SK-N-SH treated with all-trans-retinoic acid at 6 μM for 48 hours (cell line): ENCODE results near the gene MRPL38.
A peak's percentile ranks its signal among the peaks of the same experiment; 100 is the strongest.
"Not testable (repeated sequence)": the region's sequence is repeated elsewhere in the genome, so short reads cannot be mapped to it uniquely, and the experiment has no call there.

ENCODE experiments used
- ATAC-seq: fragments of 200-7000 bp; cut with Tn5 transposase; 3 replicates; pipeline ENCODE4 v1.9.1; 2020; ENCODE audit warnings: mild to moderate bottlenecking, moderate library complexity
- ARNTL ChIP-seq: fragments of 450-650 bp; formaldehyde crosslinking; IDR thresholded peaks from 2 replicates; pipeline ENCODE4 v1.5.0; 2020; ENCODE audit warnings: low read depth, mild to moderate bottlenecking, moderate library complexity, borderline replicate concordance
- BACH2 ChIP-seq: fragments of 250-450 bp; sonication (Bioruptor Pico); IDR thresholded peaks from 2 replicates; pipeline ENCODE4 v1.9.0; 2021; ENCODE audit warnings: mild to moderate bottlenecking, borderline replicate concordance
- CSDC2 ChIP-seq: fragments of 250-450 bp; sonication (Bioruptor Pico); IDR thresholded peaks from 2 replicates; pipeline ENCODE4 v1.5.0; 2020; ENCODE audit warnings: mild to moderate bottlenecking, moderate library complexity
- ESRRG ChIP-seq: fragments of 250-450 bp; sonication (Bioruptor Pico); IDR thresholded peaks from 2 replicates; pipeline ENCODE4 v1.6.1; 2021; ENCODE audit warnings: mild to moderate bottlenecking
- GLIS3 ChIP-seq: fragments of 250-450 bp; sonication (Bioruptor Pico); IDR thresholded peaks from 2 replicates; pipeline ENCODE4 v1.5.0; 2020; ENCODE audit warnings: mild to moderate bottlenecking, moderate library complexity
- ISL1 ChIP-seq: fragments of 250-450 bp; sonication (Bioruptor Pico); IDR thresholded peaks from 2 replicates; pipeline ENCODE4 v2.1.2; 2022; ENCODE audit warnings: mild to moderate bottlenecking, moderate library complexity
- OSR1 ChIP-seq: fragments of 250-450 bp; sonication (Bioruptor Pico); IDR thresholded peaks from 2 replicates; pipeline ENCODE4 v1.8.0; 2022; ENCODE audit warnings: moderate library complexity, mild to moderate bottlenecking, inconsistent platforms
- PPARA ChIP-seq: fragments of 250-450 bp; sonication (Bioruptor Pico); IDR thresholded peaks from 2 replicates; pipeline ENCODE4 v1.5.0; 2020; ENCODE audit warnings: mild to moderate bottlenecking, borderline replicate concordance
- RARB ChIP-seq: fragments of 250-450 bp; sonication (Bioruptor Pico); IDR thresholded peaks from 2 replicates; pipeline ENCODE4 v1.8.0; 2021; ENCODE audit warnings: mild to moderate bottlenecking, moderate library complexity
- SNAI2 ChIP-seq: fragments of 250-450 bp; sonication (Bioruptor Pico); IDR thresholded peaks from 2 replicates; pipeline ENCODE4 v1.5.0; 2020; ENCODE audit warnings: mild to moderate bottlenecking, moderate library complexity
- TCF4 ChIP-seq: fragments of 250-450 bp; sonication (Bioruptor Pico); IDR thresholded peaks from 2 replicates; pipeline ENCODE4 v1.8.0; 2021; ENCODE audit warnings: mild to moderate bottlenecking, moderate library complexity, borderline replicate concordance
- TOX ChIP-seq: fragments of 250-450 bp; sonication (Bioruptor Pico); IDR thresholded peaks from 2 replicates; pipeline ENCODE4 v1.8.0; 2021; ENCODE audit warnings: mild to moderate bottlenecking, moderate library complexity, borderline replicate concordance
- ZC3H10 ChIP-seq: fragments of 250-450 bp; sonication (Bioruptor Pico); IDR thresholded peaks from 2 replicates; pipeline ENCODE4 v1.5.1; 2021; ENCODE audit warnings: mild to moderate bottlenecking, moderate library complexity
- ZFP3 ChIP-seq: fragments of 250-450 bp; sonication (Bioruptor Pico); IDR thresholded peaks from 2 replicates; pipeline ENCODE4 v1.5.0; 2020; ENCODE audit warnings: mild to moderate bottlenecking, moderate library complexity
- ZFP30 ChIP-seq: fragments of 450-650 bp; formaldehyde crosslinking; IDR thresholded peaks from 2 replicates; pipeline ENCODE4 v1.5.0; 2022; ENCODE audit warnings: mild to moderate bottlenecking, moderate library complexity
- ZNF565 ChIP-seq: fragments of 450-650 bp; formaldehyde crosslinking; conservative IDR thresholded peaks from 2 replicates; pipeline ENCODE4 v1.5.0; 2020; ENCODE audit warnings: low read depth, mild to moderate bottlenecking, moderate library complexity
- ZNF70 ChIP-seq: fragments of 450-650 bp; formaldehyde crosslinking; IDR thresholded peaks from 2 replicates; pipeline ENCODE4 v1.5.0; 2020; ENCODE audit warnings: mild to moderate bottlenecking, moderate library complexity
- ZNF8 ChIP-seq: fragments of 450-650 bp; formaldehyde crosslinking; IDR thresholded peaks from 2 replicates; pipeline ENCODE4 v1.5.0; 2020; ENCODE audit warnings: mild to moderate bottlenecking, moderate library complexity
- TF ChIP-seq, protein P1 (sequence below): fragments of 250-450 bp; sonication (Bioruptor Pico); IDR thresholded peaks from 2 replicates; pipeline ENCODE4 v1.8.0; 2020; ENCODE audit warnings: mild to moderate bottlenecking, moderate library complexity, borderline replicate concordance
- TF ChIP-seq, protein P2 (sequence below): fragments of 250-450 bp; sonication (Bioruptor Pico); IDR thresholded peaks from 2 replicates; pipeline ENCODE4 v1.5.1; 2021; ENCODE audit warnings: mild to moderate bottlenecking, moderate library complexity
- TF ChIP-seq, protein P3 (sequence below): fragments of 250-450 bp; sonication (Bioruptor Pico); IDR thresholded peaks from 2 replicates; pipeline ENCODE4 v1.5.1; 2020; ENCODE audit warnings: low read depth, mild to moderate bottlenecking, moderate library complexity

The MRPL38 gene

DNA sequence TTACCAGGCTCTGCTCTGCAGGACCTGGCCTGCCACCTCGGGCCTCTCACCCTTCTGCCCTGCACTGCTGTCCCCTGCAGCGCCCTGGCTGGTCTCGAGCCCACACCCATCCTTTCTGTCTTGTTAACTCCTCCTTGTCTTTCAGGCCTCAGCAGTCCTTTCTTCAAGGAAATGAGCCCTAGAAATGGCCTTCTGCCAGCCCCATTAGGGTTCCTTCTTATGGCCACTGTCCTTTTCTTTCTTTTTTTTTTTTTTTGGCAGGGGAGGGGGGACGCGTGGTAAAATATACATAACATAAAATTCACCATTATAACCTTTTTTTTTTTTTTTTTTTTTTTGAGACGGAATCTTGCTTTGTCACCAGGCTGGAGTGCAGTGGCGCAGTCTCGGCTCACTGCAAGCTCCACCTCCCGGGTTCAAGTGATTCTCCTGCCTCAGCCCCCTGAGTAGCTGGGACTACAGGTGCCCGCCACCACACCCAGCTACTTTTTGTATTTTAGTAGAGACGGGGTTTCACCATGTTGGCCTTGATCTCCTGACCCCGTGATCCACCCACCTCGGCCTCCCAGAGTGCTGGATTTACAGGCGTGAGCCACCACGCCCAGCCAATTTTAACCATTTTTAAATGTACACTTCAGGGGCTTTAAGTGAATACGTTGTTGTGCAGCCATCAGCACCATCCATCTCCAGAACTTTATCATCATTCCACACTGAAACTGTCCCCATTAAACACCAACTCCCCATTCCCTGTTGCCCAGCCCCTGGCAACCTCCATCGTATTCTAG, 39.1 kb downstream of the MRPL38 start:
- ATAC-seq = not testable (repeated sequence)

DNA sequence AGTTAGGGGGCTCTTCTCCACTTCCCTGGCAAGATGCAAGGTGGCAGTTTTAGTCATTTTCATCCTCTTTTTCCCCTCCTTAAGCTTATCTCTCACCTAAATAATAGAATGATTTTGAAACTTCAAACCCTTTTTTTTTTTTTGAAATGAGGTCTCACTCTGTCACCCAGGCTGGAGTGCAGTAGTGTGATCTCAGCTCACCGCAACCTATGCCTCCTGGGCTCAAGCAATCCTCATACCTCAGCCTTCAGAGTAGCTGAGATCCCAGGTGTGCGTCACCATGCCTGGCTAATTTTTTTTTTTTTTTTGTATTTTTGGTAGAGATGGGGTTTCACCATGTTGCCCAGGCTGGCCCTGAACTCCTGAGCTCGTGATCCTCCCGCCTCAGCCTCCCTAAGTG, 39.8 kb downstream of the MRPL38 start:
- ATAC-seq = not testable (repeated sequence)

DNA sequence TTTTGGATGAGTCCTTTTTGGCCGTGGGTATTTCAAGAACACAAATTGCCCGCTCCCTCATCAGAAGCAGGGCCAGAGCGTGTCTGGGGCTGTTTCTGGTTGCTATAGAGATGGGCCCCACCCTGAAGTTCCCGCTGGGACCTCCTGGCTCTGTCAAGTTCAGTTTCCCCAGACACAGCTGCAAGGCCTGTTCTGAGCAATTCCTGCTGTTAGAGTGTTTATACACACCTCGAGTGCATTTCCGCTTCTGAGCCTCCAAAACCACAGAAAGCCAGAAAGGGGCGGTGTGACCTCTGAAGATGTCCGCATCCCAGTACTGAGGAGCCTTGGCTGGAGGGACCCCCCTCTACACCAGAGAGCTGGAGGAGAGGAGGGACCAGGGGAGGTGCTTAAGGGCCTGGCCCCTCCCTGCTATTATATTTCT, 40.2 kb downstream of the MRPL38 start:
- TF ChIP-seq RARB (CRISPR knock-in tag) (no peak), BACH2 (no peak), TOX (CRISPR knock-in tag) (no peak), OSR1 (no peak), GLIS3 (no peak), ESRRG (CRISPR knock-in tag) (no peak), ZNF565 (no peak), SNAI2 (no peak), TCF4 (CRISPR knock-in tag) (no peak), ISL1 (CRISPR knock-in tag) (no peak)
- TF ChIP-seq, protein P1, sequence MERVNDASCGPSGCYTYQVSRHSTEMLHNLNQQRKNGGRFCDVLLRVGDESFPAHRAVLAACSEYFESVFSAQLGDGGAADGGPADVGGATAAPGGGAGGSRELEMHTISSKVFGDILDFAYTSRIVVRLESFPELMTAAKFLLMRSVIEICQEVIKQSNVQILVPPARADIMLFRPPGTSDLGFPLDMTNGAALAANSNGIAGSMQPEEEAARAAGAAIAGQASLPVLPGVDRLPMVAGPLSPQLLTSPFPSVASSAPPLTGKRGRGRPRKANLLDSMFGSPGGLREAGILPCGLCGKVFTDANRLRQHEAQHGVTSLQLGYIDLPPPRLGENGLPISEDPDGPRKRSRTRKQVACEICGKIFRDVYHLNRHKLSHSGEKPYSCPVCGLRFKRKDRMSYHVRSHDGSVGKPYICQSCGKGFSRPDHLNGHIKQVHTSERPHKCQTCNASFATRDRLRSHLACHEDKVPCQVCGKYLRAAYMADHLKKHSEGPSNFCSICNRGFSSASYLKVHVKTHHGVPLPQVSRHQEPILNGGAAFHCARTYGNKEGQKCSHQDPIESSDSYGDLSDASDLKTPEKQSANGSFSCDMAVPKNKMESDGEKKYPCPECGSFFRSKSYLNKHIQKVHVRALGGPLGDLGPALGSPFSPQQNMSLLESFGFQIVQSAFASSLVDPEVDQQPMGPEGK = no peak
- TF ChIP-seq, protein P2, sequence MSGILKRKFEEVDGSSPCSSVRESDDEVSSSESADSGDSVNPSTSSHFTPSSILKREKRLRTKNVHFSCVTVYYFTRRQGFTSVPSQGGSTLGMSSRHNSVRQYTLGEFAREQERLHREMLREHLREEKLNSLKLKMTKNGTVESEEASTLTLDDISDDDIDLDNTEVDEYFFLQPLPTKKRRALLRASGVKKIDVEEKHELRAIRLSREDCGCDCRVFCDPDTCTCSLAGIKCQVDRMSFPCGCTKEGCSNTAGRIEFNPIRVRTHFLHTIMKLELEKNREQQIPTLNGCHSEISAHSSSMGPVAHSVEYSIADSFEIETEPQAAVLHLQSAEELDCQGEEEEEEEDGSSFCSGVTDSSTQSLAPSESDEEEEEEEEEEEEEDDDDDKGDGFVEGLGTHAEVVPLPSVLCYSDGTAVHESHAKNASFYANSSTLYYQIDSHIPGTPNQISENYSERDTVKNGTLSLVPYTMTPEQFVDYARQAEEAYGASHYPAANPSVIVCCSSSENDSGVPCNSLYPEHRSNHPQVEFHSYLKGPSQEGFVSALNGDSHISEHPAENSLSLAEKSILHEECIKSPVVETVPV (CRISPR knock-in tag) = no peak
- ATAC-seq = no peak; the same call in 2 of the 3 replicates

DNA sequence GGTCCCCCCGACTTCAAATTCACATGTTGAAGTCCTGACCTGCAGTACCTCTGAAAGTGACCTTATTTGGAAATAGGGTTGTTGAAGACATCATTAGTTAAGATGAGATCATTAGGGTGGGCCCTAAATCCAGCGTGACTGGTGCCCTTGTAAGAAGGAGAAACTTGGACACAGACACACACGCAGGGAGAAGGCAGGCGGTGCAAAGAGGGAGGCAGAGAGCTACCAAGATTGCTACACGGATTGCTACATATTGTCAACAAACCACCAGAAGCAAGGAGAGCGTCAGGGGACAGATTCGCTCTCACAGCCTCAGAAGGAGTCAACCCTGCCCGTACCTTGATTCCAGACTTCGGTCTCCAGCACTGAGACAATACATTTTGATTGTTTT, 42.8 kb downstream of the MRPL38 start:
- no peak for ATAC-seq
- TF ChIP-seq ZNF565 (no peak), OSR1 (no peak), CSDC2 (CRISPR knock-in tag) (no peak), PPARA (CRISPR knock-in tag) (no peak), BACH2 (no peak), ZNF8 (CRISPR knock-in tag) (no peak), ZC3H10 (CRISPR knock-in tag) (no peak), RARB (CRISPR knock-in tag) (no peak), ZFP30 (CRISPR knock-in tag) (no peak)
- TF ChIP-seq, protein P3, sequence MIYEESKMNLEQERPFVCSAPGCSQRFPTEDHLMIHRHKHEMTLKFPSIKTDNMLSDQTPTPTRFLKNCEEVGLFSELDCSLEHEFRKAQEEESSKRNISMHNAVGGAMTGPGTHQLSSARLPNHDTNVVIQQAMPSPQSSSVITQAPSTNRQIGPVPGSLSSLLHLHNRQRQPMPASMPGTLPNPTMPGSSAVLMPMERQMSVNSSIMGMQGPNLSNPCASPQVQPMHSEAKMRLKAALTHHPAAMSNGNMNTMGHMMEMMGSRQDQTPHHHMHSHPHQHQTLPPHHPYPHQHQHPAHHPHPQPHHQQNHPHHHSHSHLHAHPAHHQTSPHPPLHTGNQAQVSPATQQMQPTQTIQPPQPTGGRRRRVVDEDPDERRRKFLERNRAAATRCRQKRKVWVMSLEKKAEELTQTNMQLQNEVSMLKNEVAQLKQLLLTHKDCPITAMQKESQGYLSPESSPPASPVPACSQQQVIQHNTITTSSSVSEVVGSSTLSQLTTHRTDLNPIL (CRISPR knock-in tag) = no peak

DNA sequence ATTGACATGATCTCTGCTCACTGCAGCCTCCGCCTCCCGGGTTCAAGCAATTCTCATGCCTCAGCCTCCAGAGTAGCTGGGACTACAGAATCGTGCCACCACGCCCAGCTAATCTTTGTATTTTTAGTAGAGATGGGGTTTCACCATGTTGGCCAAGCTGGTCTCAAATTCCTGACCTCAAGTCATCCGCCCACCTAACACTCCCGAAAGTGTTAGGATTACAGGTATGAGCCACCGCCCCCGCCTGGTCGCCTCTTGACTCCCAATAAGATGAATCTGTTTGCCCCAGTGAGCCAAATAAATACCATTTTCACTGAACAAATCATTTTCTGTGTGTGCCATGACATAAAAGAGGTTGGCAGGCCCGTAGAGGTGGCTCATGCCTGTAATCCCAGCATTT, 45.3 kb downstream of the MRPL38 start:
- ATAC-seq = not testable (repeated sequence)

DNA sequence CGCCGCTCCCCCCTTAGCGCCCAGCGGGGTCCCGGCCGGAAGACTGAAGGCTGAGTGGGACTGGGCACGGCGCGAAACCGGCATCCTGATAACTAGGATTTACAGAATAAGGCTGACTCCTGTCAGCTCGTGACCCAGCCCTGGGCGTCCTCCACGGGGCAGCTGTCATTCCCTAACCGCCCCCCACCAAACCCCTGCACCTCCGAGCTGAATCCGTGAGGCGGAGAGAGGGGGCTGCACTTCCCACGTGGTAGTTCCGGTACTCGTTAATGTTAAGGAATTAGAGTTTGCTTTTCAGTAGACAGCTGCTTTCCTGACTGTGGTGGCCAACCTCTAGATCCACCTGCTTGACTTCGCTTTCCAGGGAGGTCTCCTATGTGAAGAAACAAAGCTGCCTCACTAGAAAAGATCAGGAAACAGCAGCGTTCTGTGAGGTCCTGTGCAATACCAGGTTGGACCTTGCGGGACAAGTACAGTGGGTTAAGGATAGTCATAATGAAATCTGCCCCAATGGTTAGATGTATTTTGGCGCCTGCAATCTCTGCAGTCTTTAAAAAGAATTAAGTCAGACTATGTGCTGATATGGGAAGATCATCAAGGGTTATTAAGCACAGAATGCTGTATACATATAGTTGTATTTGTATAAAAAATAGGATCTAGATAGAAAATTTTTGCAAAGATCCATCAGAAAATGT, 48.5 kb downstream of the MRPL38 start:
- peak; percentile 31 for ATAC-seq
- TF ChIP-seq ARNTL (CRISPR knock-in tag) (no peak), ZFP3 (CRISPR knock-in tag) (no peak), ZNF8 (CRISPR knock-in tag) (no peak), RARB (CRISPR knock-in tag) (no peak), BACH2 (no peak), OSR1 (no peak), ZNF70 (CRISPR knock-in tag) (no peak), ZFP30 (CRISPR knock-in tag) (no peak), PPARA (CRISPR knock-in tag) (no peak), ZC3H10 (CRISPR knock-in tag) (no peak), ISL1 (CRISPR knock-in tag) (no peak), SNAI2 (no peak), TOX (CRISPR knock-in tag) (no peak), CSDC2 (CRISPR knock-in tag) (no peak), TCF4 (CRISPR knock-in tag) (no peak)
- TF ChIP-seq, protein P2 (CRISPR knock-in tag) = no peak
- TF ChIP-seq, protein P3 (CRISPR knock-in tag) = no peak
